ENCODE data around the gene FHIP1B.

DNA sequence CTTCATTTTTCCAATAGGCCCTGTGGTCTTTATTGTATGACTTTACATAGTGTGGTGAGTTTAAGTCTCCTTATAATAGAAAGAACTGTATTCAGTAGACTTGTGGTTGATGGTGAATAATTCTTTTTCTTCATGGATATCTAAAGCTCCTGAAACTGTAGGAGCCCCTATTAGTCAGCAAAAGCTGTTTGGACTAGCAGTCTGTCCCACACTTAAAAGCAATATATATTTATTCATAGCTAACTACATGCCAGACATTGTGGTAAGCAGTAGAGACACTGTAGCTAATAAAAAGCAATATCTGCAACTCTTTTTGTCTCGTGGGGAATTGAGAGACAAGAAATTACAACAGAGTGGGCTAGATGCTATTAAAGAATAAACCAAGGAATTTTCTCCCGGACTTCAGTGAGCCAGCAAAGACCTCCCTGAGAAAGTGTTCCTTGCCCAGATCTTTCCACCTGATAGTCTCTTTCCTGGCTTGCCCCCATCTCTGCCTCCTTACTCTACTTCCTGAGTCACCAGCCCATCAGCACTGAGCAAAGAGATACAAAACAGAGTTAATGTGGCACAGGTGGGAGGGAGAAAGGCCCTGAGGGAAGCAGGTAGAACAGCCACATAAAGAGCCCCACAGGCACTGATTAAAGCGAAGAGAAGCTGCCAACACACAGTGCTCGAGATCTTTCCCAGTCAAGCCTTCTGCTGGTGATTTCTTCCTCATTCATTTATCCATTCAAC lies 36.8 kb downstream of the FHIP1B start:
- TF ChIP-seq, protein P1, sequence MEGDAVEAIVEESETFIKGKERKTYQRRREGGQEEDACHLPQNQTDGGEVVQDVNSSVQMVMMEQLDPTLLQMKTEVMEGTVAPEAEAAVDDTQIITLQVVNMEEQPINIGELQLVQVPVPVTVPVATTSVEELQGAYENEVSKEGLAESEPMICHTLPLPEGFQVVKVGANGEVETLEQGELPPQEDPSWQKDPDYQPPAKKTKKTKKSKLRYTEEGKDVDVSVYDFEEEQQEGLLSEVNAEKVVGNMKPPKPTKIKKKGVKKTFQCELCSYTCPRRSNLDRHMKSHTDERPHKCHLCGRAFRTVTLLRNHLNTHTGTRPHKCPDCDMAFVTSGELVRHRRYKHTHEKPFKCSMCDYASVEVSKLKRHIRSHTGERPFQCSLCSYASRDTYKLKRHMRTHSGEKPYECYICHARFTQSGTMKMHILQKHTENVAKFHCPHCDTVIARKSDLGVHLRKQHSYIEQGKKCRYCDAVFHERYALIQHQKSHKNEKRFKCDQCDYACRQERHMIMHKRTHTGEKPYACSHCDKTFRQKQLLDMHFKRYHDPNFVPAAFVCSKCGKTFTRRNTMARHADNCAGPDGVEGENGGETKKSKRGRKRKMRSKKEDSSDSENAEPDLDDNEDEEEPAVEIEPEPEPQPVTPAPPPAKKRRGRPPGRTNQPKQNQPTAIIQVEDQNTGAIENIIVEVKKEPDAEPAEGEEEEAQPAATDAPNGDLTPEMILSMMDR (IDR thresholded peaks at IDR 0.05): no peak
- TF ChIP-seq EP300 (IDR thresholded peaks at IDR 0.05) (no peak), POLR2A (IDR thresholded peaks at IDR 0.05) (no peak)

Measured in gastroesophageal sphincter (tissue), 3 donors.